Choroid plexus epithelial cell (primary cell): ENCODE measurements around the gene SLC30A5.

Experiments used
- DNase-seq: peaks from one replicate; pipeline ENCODE4 v3.0.0-alpha.2; 2010; ENCODE audit warnings: low read depth
- H3K4me3 ChIP-seq: 2 replicates; pipeline ENCODE4 v1.5.1; 2011; ENCODE audit warnings: low read depth, mild to moderate bottlenecking, control low read depth, low read length, moderate library complexity
- TF ChIP-seq, protein P1 (sequence below): conservative IDR thresholded peaks from 2 replicates; pipeline ENCODE4 v1.5.1; 2011; ENCODE audit warnings: low read depth, mild to moderate bottlenecking, control low read depth, inconsistent platforms, low read length, moderate library complexity

The SLC30A5 gene

DNA sequence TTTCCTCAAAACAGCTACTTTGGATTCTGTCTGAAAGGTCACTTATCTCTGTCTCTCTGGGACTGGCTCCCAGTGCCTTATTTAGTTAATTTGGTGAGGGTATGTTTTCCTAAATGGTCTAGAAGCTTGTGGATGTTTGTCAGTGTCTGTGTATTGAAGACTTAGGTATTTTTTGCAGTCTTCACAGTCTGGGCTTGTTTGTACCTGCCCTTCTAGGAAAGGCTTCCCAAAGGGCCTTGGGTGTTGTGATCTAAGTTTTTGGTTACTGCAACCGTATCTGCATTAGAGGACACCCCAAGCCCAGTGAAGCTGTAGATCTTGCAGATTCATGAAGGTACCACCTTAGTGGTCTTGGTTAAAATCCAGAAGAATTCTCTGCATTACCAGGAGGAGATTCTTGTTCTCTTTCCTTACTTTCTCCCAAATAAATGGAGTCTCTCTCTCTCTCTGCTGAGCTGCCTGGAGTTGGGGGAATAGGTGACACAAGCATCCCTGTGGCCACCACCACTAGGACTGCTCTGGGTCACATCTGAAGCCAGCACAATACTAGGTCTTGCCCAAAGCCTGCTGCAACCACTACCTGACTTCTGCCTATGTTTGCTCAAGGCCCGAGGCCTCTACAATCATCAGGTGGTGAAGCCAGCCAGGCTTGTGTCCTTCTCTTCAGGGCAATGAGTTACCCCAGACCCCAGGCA is 55.3 kb downstream of the SLC30A5 start:
- TF ChIP-seq, protein P1, sequence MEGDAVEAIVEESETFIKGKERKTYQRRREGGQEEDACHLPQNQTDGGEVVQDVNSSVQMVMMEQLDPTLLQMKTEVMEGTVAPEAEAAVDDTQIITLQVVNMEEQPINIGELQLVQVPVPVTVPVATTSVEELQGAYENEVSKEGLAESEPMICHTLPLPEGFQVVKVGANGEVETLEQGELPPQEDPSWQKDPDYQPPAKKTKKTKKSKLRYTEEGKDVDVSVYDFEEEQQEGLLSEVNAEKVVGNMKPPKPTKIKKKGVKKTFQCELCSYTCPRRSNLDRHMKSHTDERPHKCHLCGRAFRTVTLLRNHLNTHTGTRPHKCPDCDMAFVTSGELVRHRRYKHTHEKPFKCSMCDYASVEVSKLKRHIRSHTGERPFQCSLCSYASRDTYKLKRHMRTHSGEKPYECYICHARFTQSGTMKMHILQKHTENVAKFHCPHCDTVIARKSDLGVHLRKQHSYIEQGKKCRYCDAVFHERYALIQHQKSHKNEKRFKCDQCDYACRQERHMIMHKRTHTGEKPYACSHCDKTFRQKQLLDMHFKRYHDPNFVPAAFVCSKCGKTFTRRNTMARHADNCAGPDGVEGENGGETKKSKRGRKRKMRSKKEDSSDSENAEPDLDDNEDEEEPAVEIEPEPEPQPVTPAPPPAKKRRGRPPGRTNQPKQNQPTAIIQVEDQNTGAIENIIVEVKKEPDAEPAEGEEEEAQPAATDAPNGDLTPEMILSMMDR = no peak
- no peak for DNase-seq
- H3K4me3 ChIP-seq = no peak overlapping the region

DNA sequence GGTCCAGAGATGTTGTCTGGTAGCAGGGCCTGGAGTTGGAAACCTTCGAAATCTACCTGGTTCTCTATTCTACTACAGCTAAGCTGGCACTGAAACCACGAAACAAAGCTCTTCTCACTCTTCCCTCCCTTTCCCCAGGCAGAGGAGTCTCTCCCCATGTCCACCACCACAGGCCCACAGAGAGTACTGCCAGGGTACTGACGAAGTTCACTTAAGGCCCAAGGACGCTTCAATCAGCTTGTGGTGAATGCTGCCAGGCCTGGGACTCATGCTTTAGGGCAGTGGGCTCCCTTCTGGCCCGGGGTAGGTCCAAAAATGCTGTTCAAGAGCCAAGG is 55.8 kb downstream of the SLC30A5 start:
- no peak for DNase-seq
- H3K4me3 ChIP-seq = no peak overlapping the region
- TF ChIP-seq, protein P1 = no peak

- DNase-seq = no peak
- TF ChIP-seq, protein P1 = no peak
- no peak overlapping the region for H3K4me3 ChIP-seq
Measured at GRCh38 chr5:69152731-69153130, 58.9 kb downstream of the SLC30A5 start.

DNA sequence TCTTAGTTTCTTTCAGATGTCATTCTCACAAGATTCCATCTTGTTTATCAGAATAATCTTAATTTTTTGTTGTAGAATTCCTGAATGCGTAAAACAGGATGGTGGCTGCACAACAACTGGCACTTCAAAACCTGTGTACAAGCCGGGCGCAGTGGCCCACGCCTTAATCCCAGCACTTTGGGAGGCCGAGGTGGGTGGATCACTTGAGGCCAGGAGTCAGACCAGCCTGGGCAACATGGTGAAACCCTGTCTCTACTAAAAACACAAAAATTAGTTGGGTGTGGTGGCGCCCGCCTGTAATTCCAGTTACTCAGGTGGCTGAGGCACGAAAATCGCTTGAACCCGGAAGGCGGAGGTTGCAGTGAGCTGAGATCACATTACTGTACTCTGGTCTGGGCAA is 62.6 kb downstream of the SLC30A5 start:
- no peak for DNase-seq
- TF ChIP-seq, protein P1 = no peak
- no peak overlapping the region for H3K4me3 ChIP-seq

DNA sequence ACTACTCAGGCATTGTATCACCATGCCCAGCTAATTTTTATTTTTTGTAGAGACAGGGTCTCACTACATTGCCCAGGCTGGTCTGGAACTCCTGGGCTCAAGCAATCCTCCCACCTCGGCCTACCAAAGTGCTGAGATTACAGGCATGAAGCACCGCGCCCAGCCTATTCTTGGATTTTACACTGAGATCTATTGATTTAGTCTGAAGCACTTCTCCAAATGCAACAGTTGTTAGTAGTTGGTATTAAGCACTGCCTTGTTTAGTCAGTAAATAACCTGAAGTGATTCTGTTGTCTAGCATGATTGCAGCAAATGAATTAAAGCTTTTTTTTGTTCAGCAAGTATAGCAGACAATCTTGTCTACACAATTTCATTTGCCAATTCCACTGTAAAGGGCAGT is 64.2 kb downstream of the SLC30A5 start:
- H3K4me3 ChIP-seq = no peak overlapping the region
- no peak for DNase-seq
- TF ChIP-seq, protein P1 = no peak

GRCh38 chr5:69160651-69161050 is 66.8 kb downstream of the SLC30A5 start:
- no peak for DNase-seq
- H3K4me3 ChIP-seq = no peak overlapping the region
- TF ChIP-seq, protein P1 = no peak
